ENCODE data around the gene FAM118B.

DNA sequence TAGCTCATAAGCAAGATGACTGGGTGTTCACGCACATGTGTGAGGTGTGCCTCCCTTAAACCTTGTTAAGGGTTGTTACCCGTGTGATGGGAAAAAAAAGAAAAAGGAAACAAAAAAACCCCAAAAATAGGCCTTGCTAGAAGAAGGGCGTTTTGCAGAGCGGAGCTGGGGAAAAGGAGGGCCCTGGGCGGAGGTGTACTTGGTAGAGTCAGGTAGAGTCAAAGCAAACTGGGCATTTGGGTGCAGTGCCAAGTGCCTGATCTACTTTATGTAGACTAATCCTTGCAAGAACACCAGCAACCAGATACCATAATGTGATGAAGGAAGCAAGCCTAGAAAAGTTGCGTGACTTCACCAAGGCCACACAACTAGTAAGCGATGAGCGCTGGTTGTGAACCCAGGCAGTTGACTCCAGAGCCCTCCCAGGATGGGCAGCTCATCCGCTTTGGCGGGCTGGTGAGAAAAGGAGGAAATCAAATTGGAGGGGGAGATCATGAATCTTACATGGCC is 70.1 kb downstream of the FAM118B start:
- no peak for TF ChIP-seq GLIS3 (CRISPR knock-in tag; IDR thresholded peaks at IDR 0.05)
- TF ChIP-seq BACH2 (CRISPR knock-in tag; IDR thresholded peaks at IDR 0.05; ENCODE audit: borderline replicate concordance), result no peak
- TF ChIP-seq RARB (CRISPR knock-in tag; IDR thresholded peaks at IDR 0.05), result no peak
- no peak for TF ChIP-seq ZNF70 (CRISPR knock-in tag; IDR thresholded peaks at IDR 0.05)
- no peak for TF ChIP-seq ZC3H10 (CRISPR knock-in tag; IDR thresholded peaks at IDR 0.05)
- TF ChIP-seq TCF4 (CRISPR knock-in tag; IDR thresholded peaks at IDR 0.05; ENCODE audit: borderline replicate concordance), result no peak
- TF ChIP-seq, protein P1, sequence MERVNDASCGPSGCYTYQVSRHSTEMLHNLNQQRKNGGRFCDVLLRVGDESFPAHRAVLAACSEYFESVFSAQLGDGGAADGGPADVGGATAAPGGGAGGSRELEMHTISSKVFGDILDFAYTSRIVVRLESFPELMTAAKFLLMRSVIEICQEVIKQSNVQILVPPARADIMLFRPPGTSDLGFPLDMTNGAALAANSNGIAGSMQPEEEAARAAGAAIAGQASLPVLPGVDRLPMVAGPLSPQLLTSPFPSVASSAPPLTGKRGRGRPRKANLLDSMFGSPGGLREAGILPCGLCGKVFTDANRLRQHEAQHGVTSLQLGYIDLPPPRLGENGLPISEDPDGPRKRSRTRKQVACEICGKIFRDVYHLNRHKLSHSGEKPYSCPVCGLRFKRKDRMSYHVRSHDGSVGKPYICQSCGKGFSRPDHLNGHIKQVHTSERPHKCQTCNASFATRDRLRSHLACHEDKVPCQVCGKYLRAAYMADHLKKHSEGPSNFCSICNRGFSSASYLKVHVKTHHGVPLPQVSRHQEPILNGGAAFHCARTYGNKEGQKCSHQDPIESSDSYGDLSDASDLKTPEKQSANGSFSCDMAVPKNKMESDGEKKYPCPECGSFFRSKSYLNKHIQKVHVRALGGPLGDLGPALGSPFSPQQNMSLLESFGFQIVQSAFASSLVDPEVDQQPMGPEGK (CRISPR knock-in tag; IDR thresholded peaks at IDR 0.05; ENCODE audit: borderline replicate concordance), result no peak
